ENCODE results near the gene OR6B1.

OR6B1 gene

DNA sequence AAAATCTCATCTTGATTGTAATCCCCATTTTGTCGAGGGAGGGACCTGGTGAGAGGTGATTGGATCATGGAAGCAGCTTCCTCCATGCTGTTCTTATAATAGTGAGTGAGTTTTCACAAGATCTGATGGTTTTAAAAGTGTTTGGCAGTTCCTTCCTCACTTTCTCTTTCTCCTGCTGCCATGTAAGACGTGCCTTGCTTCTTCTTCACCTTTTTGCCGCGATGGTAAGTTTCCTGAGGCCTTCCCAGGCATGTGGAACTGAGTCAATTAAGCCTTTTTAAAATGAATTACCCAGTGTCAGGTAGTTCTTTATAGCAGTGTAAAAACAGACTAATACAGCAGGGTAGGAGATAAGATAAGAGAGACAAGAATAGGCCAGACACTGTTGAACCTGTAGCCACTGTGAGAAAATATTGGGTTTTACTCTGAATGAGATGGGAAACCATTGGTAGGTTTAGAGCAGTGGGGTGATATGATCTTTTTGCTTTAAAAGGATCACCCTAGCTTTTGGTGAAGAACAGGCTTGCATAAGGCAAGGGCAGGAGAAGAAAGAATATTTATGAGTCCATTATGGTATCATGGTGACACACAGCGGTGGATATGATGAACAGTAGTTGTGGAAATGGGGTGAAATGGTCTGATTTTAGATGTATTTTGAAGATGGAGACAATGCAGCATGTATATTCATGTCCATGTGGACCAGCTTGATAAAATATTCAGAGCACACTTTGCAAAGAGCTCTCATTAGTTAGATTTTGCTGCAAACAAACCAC is 11.5 kb downstream of the OR6B1 start:
- H3K79me2 ChIP-seq (ENCODE audit: insufficient read depth, low read length) = no peaks in the 10 kb centered on the region
- no peak for DNase-seq
- H3K9ac ChIP-seq (ENCODE audit: low read depth, low read length) = no peak overlapping the region
- no peak overlapping the region for H3K4me2 ChIP-seq (ENCODE audit: insufficient read depth, low read length)
- H3K27ac ChIP-seq (ENCODE audit: low read length) = no peak overlapping the region
- no peaks in the 10 kb centered on the region for H3K27me3 ChIP-seq (ENCODE audit: insufficient read depth, low read length, poor library complexity)
- no peaks in the 10 kb centered on the region for H3K36me3 ChIP-seq (ENCODE audit: insufficient read depth, low read length)
- no peaks in the 10 kb centered on the region for H4K20me1 ChIP-seq (ENCODE audit: insufficient read depth, low read length)
- no peaks in the 10 kb centered on the region for H3K4me1 ChIP-seq (ENCODE audit: insufficient read depth, low read length)
- peaks cover 6% of the 10 kb centered on the region for H3K9me3 ChIP-seq (ENCODE audit: insufficient read depth, low read length, severe bottlenecking)
- TF ChIP-seq, protein P1, sequence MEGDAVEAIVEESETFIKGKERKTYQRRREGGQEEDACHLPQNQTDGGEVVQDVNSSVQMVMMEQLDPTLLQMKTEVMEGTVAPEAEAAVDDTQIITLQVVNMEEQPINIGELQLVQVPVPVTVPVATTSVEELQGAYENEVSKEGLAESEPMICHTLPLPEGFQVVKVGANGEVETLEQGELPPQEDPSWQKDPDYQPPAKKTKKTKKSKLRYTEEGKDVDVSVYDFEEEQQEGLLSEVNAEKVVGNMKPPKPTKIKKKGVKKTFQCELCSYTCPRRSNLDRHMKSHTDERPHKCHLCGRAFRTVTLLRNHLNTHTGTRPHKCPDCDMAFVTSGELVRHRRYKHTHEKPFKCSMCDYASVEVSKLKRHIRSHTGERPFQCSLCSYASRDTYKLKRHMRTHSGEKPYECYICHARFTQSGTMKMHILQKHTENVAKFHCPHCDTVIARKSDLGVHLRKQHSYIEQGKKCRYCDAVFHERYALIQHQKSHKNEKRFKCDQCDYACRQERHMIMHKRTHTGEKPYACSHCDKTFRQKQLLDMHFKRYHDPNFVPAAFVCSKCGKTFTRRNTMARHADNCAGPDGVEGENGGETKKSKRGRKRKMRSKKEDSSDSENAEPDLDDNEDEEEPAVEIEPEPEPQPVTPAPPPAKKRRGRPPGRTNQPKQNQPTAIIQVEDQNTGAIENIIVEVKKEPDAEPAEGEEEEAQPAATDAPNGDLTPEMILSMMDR (IDR thresholded peaks at IDR 0.05; ENCODE audit: borderline replicate concordance, extremely low read depth, low read length, poor library complexity, severe bottlenecking) = no peak
- TF ChIP-seq EZH2 (IDR thresholded peaks at IDR 0.05; ENCODE audit: borderline replicate concordance, low read depth, low read length, severe bottlenecking) = no peak
- no peak overlapping the region for H3K4me3 ChIP-seq (ENCODE audit: low read depth in 1 of 2, low read length in 2 of 2)
- ATAC-seq (ENCODE audit: insufficient read depth, low read depth) = no peak
- H2AFZ ChIP-seq (ENCODE audit: low read depth, low read length) = no peak overlapping the region

DNA sequence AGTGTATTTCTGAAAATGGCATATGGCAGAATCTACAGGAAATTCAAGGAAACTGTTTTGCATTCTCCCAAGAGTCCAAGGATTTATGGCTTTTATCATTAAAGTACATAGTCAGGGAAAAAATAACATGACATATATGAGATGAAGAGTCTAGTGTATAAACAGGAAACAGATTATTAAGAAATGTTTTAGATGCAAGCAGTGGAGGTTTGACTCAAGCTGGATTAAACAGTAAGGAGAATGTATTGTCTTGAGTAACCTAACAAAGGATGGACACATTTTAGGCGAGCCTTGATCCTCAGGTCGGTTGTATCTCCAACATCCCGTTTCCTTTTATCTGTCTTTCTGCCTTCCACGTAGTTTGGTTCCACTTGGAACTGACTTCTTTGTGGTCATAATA is 17.9 kb downstream of the OR6B1 start:
- Histone ChIP-seq H3K9me3 (ENCODE audit: insufficient read depth, low read length, severe bottlenecking) (no peaks in the 10 kb centered on the region), H2AFZ (ENCODE audit: low read depth, low read length) (no peak overlapping the region), H3K4me2 (ENCODE audit: insufficient read depth, low read length) (no peak overlapping the region), H3K27ac (ENCODE audit: low read length) (no peak overlapping the region), H3K9ac (ENCODE audit: low read depth, low read length) (no peak overlapping the region), H3K79me2 (ENCODE audit: insufficient read depth, low read length) (no peaks in the 10 kb centered on the region), H3K27me3 (ENCODE audit: insufficient read depth, low read length, poor library complexity) (no peaks in the 10 kb centered on the region), H4K20me1 (ENCODE audit: insufficient read depth, low read length) (no peaks in the 10 kb centered on the region), H3K4me1 (ENCODE audit: insufficient read depth, low read length) (no peaks in the 10 kb centered on the region), H3K36me3 (ENCODE audit: insufficient read depth, low read length) (no peaks in the 10 kb centered on the region), H3K4me3 (ENCODE audit: low read depth in 1 of 2, low read length in 2 of 2) (no peak overlapping the region)
- DNase-seq = no peak
- TF ChIP-seq, protein P1 (IDR thresholded peaks at IDR 0.05; ENCODE audit: borderline replicate concordance, extremely low read depth, low read length, poor library complexity, severe bottlenecking) = no peak
- TF ChIP-seq EZH2 (IDR thresholded peaks at IDR 0.05; ENCODE audit: borderline replicate concordance, low read depth, low read length, severe bottlenecking) = no peak
- ATAC-seq (ENCODE audit: insufficient read depth, low read depth) = no peak

- no peak overlapping the region for H2AFZ ChIP-seq (ENCODE audit: low read depth, low read length)
- ATAC-seq (ENCODE audit: insufficient read depth, low read depth) = no peak
Measured at GRCh38 chr7:144019457-144019856, 19.3 kb downstream of the OR6B1 start.

More at GRCh38 chr7:144019457-144019856, 19.3 kb downstream of the OR6B1 start:
- Histone ChIP-seq H3K9me3 (ENCODE audit: insufficient read depth, low read length, severe bottlenecking) (no peaks in the 10 kb centered on the region), H3K4me2 (ENCODE audit: insufficient read depth, low read length) (no peak overlapping the region), H4K20me1 (ENCODE audit: insufficient read depth, low read length) (no peaks in the 10 kb centered on the region), H3K27ac (ENCODE audit: low read length) (no peak overlapping the region), H3K79me2 (ENCODE audit: insufficient read depth, low read length) (no peaks in the 10 kb centered on the region), H3K4me1 (ENCODE audit: insufficient read depth, low read length) (no peaks in the 10 kb centered on the region), H3K4me3 (ENCODE audit: low read depth in 1 of 2, low read length in 2 of 2) (no peak overlapping the region), H3K9ac (ENCODE audit: low read depth, low read length) (no peak overlapping the region), H3K27me3 (ENCODE audit: insufficient read depth, low read length, poor library complexity) (no peaks in the 10 kb centered on the region), H3K36me3 (ENCODE audit: insufficient read depth, low read length) (no peaks in the 10 kb centered on the region)
- no peak for TF ChIP-seq EZH2 (IDR thresholded peaks at IDR 0.05; ENCODE audit: borderline replicate concordance, low read depth, low read length, severe bottlenecking)
- TF ChIP-seq, protein P1 (IDR thresholded peaks at IDR 0.05; ENCODE audit: borderline replicate concordance, extremely low read depth, low read length, poor library complexity, severe bottlenecking) = no peak
- no peak for DNase-seq
